GM10266 (cell line): ENCODE results near the gene EFHD1.

Experiments
- DNase-seq: peaks from one replicate; pipeline ENCODE4 v3.0.0; 2012; ENCODE audit errors: extremely low spot score
- CTCF ChIP-seq: IDR thresholded peaks from 2 replicates; pipeline ENCODE4 v1.5.1; 2012; ENCODE audit warnings: mild to moderate bottlenecking, low read depth; ENCODE audit not compliant: control insufficient read depth, insufficient read depth; ENCODE audit errors: missing control alignments

EFHD1 gene

GRCh38 chr2:232633413-232634205 lies at the start of gene EFHD1:
TSS of gene EFHD1 (plus strand) at chr2:232633604. CDS start at chr2:232633705, 101 bp downstream.
- peak; percentile 55 for DNase-seq
- no peak for TF ChIP-seq CTCF

- TF ChIP-seq CTCF, result no peak
These were observed 49.2 kb upstream of the EFHD1 start for GRCh38 chr2:232584238-232584637.

DNA sequence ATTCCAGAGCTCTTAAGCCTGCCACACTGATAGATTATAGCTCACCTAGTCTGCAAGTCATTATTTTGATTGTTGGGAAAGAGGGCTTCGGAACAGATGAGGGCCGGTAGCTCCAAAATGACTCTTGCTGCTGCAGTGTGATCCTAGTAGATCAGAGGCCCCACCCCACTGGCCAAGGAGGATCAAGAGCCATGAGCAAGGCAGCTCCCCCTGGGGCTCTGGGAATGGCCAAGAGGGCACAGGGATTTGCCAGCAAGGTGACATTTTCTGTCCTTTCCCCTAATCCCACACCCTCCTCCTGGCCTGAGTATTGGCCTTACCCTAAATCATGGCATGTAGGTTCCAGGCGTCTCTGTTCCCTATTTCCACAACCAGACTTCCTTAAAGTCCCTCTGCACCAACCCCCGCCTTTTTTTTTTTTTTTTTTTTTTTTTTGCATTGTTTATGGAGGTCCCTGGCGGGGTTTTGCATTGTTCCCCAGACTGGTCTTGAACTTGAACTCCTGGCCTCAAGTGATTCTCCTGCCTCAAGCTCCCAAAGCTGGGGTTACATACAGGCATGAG lies 46.4 kb upstream of the EFHD1 start:
- DNase-seq, result no peak
- TF ChIP-seq CTCF, result no peak

More at GRCh38 chr2:232584238-232584637, 49.2 kb upstream of the EFHD1 start:
- no peak for DNase-seq

GRCh38 chr2:232587512-232587911 lies 45.9 kb upstream of the EFHD1 start:
- no peak for TF ChIP-seq CTCF

DNA sequence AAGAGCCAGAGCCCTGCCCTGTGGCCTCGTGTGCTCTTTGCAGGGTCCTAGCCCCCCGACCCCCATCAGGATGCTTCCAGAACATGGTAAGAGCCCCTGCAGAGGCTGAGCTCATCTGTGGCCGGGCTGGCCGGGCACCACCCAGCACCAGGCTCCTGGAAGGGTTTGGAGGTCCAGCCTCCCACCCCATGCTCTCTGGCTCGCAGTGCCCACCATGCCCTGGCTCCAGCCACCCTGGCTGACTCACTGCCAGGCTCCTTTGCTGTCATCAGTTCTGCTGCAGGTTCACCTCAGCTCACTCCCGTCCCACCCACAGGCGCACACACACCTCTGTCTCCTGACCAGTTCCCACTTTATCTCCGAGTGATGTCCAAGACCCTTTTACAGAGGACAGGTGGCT lies 45.4 kb upstream of the EFHD1 start:
- DNase-seq, result no peak
- no peak for TF ChIP-seq CTCF

More at GRCh38 chr2:232587512-232587911, 45.9 kb upstream of the EFHD1 start:
- DNase-seq, result no peak

- no peak for DNase-seq
- TF ChIP-seq CTCF, result no peak
These were observed 44.5 kb upstream of the EFHD1 start for GRCh38 chr2:232588680-232589585.
